ENCODE results near the gene ARHGAP31.
"Not testable (repeated sequence)": the region's sequence is repeated elsewhere in the genome, so short reads cannot be mapped to it uniquely, and the experiment has no call there.

ARHGAP31 gene, protein sequence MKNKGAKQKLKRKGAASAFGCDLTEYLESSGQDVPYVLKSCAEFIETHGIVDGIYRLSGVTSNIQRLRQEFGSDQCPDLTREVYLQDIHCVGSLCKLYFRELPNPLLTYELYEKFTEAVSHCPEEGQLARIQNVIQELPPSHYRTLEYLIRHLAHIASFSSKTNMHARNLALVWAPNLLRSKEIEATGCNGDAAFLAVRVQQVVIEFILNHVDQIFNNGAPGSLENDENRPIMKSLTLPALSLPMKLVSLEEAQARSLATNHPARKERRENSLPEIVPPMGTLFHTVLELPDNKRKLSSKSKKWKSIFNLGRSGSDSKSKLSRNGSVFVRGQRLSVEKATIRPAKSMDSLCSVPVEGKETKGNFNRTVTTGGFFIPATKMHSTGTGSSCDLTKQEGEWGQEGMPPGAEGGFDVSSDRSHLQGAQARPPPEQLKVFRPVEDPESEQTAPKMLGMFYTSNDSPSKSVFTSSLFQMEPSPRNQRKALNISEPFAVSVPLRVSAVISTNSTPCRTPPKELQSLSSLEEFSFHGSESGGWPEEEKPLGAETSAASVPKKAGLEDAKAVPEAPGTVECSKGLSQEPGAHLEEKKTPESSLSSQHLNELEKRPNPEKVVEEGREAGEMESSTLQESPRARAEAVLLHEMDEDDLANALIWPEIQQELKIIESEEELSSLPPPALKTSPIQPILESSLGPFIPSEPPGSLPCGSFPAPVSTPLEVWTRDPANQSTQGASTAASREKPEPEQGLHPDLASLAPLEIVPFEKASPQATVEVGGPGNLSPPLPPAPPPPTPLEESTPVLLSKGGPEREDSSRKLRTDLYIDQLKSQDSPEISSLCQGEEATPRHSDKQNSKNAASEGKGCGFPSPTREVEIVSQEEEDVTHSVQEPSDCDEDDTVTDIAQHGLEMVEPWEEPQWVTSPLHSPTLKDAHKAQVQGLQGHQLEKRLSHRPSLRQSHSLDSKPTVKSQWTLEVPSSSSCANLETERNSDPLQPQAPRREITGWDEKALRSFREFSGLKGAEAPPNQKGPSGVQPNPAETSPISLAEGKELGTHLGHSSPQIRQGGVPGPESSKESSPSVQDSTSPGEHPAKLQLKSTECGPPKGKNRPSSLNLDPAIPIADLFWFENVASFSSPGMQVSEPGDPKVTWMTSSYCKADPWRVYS (N-terminal part only)

DNA sequence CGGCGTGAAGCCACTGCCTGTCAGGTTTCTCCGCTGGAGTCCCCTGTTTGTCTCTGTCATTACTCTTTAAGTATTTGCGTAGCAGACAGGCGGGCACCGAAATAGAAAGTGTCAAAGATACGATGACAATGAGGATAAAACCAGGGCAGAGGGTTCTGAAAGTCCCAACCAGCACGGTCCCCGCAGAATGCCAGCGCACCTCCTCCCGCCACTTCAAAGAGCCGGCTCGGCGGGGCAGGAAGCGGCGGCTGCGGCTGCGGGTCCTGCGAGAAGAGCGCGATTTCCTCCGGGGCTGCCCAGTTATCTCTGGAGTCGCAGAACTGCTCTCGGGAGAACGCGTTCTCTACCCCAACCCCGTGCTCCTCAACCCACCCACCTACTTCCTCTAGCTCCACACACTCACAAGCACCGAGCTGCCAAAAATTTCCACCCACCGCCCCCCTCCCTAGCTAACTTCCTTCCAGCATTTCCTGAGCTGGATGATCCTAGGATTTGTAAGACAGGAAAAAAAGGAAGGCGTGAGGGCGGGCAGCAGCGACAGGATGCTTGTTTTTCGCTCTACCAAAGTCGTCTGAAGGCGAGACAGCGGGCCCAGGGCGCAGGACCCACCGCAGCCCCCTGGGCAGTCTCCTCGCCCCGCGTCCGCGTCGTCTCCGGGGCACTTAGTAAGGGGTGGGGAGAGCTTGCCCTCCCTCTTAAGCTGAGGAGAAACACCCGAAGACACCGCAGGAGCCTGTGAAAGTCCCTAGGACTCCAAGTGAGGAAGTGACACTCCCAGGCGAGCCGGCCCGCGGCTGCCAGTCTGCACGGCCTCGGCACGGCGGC, at the start of gene ARHGAP31:
TSS of gene ARHGAP31 (plus strand) at position 513 of the 825 bp plus-strand sequence. CDS start 522 bp downstream, outside the sequence.
- DNase-seq = peak; percentile 64

GRCh38 chr3:119245778-119246177, 48.4 kb upstream of the ARHGAP31 start:
- no peak for DNase-seq

DNA sequence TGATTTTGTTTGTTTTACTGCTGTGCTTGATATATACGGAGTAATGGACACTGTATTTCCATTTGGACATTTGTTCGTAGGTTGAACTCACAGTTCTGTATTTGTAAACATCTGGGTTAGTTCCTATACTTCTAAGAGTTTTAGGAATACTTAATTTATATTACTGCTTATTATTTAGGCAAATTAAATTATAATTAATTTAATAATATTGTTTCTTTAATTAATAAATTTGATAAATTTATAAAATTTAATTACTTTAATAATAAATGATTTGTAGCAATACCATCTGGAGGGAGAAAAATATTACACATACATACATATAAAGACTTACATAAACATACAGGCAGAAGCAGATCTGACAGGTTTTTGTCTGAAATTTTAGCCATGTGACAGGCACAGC, 39.0 kb upstream of the ARHGAP31 start:
- DNase-seq = no peak

DNA sequence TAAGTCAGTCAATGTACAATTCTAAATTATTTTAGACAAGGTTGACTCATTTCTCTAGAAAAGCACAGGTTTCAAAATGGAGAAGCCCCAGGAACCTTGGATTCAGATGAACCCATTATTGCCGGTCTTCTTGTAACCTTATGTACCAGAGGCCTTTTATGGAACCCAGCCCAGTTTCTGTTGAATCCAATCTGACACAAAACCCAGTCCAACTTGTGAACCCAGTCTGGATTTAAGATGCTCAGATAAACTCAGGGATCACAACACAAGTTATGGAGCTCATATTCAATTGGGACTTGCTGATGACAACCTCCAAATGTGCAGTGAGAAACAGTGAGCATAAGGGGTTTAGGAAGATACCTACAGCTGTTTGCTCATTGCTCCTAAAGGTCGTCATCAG, 37.1 kb upstream of the ARHGAP31 start:
- DNase-seq = no peak

GRCh38 chr3:119257654-119258410, 36.4 kb upstream of the ARHGAP31 start:
- peak; percentile 90 for DNase-seq

DNA sequence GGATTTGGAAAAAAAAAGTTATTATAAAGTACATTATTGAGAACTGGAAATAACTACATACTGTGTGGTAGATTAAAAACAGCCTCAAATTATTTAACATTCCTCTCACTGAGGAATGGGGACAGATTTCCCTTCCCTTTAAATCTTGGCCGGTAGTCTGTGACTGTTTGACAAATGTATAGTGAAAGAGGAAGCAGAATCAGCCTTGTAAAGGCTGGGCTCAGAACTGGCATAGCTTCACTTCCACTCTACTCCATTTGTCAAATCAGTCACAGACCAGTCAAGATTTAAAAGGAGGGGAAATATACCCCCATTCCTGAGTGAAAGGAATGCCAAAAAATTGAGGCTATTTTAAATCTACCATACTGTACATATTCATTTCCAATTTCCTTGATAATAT, 35.3 kb upstream of the ARHGAP31 start:
- peak; percentile 71 for DNase-seq

DNA sequence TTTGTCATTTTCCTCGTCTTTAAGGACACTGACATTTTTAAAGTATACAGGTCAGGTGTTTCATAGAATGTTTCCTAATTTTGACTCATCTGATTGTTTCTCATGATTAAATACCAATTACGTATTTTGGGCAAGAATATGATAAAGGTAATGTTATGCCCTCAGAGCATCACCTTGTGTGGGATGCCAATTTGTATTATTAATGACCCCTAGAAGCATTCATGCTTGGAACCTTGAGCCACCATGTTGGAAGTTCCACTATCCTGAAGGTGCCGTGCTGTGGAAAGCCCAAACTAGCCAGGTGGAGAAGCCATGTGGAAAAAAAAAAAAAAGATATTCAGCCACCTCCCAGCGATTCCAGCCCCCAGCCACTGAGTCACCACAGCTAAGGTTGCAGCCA, 34.4 kb upstream of the ARHGAP31 start:
- DNase-seq = no peak

DNA sequence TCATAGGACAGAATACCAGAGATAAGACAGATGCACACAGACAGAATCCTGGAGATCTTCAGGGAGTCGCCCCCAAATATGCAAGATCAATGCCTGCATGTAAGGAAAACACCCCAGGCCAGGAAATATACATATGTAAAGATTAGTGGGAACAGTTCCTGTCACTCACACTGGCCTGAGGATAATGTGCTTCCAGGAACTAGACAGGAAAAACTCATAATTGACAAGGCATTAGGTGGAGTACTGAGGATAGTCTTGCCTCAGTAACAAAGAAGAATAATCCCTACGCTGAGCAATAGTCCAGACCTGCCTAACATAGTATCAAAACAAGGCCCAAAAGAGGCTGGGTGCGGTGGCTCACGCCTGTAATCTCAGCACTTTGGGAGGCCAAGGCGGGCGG, 33.1 kb upstream of the ARHGAP31 start:
- DNase-seq = no peak

DNA sequence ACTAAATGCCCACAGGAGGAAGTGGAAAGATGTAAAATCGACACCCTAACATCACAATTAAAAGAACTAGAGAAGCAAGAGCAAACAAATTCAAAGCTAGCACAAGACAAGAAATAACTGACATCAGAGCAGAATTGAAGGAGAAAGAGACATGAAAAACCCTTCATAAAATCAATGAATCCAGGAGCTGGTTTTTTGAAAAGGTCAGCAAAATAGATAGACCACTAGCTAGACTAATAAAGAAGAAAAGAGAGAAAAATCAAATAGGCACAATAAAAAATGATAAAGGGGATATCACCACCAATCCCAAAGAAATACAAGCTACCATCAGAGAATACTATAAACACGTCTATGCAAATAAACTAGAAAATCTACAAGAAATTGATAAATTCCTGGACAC, 24.0 kb upstream of the ARHGAP31 start:
- not testable (repeated sequence) for DNase-seq

GRCh38 chr3:119276680-119277079, 17.5 kb upstream of the ARHGAP31 start:
- DNase-seq = no peak

- no peak for DNase-seq
These were observed 15.1 kb upstream of the ARHGAP31 start for GRCh38 chr3:119279101-119279554.

GRCh38 chr3:119279584-119280243, 14.5 kb upstream of the ARHGAP31 start:
- DNase-seq = no peak

DNA sequence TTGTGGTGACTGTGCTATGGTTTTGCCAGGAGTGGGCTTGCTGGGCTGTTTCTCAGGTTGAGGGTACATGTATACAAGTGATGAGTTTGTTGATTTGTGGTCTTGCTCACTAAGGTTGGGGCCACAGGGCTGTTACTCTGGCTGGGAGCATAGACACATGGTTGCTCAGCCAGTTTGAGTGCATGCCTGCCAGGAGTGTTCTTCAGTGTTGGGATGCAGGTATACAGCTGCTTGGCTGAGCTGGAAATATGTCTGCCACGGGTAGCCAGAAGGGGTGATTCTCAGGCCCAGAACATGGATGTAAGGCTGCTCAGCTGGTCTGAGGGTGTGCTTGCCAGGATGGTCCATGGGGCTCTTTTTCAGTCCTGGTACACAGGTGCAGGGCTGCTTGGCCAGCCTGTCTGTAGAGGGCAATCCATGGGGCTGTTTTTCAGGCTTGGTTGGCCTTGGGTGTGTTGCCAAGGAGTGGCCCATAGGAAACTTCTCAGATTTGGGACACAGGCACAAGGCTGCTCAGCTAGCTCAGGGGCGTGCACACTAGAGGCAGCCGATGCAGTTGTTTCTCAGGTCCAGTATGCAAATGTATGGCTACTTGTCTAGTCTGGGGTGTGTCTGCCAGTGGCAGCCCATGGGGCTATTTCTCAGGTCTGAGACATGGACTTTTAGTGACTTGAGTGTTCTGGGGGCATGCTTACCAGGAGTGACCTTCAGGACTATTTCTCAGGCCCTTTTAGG, 5.3 kb upstream of the ARHGAP31 start:
- no peak for DNase-seq

DNA sequence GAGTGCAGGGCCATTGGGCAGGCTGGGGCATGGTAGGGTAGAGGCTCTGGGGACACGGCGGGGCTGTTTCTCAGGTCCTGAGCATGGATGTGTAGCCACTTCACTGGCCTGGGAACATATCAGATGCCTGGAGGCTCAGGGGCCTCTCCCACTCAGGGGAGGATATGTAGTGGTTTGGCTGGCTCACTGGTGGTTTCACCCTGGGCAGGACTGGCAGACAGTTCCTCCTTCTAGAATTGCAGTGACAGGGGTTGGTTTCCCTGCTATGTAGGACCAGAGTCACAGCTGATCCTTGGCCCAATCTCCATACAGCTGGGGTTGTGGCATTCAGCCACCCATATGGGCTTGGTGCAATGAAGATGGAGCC, 4.8 kb upstream of the ARHGAP31 start:
- peak; percentile 52 for DNase-seq

GRCh38 chr3:119290613-119291012, 3.6 kb upstream of the ARHGAP31 start:
- no peak for DNase-seq

GRCh38 chr3:119291062-119291700, 3.0 kb upstream of the ARHGAP31 start:
- DNase-seq = no peak

GRCh38 chr3:119292666-119293065, 1.5 kb upstream of the ARHGAP31 start:
- DNase-seq = no peak

DNA sequence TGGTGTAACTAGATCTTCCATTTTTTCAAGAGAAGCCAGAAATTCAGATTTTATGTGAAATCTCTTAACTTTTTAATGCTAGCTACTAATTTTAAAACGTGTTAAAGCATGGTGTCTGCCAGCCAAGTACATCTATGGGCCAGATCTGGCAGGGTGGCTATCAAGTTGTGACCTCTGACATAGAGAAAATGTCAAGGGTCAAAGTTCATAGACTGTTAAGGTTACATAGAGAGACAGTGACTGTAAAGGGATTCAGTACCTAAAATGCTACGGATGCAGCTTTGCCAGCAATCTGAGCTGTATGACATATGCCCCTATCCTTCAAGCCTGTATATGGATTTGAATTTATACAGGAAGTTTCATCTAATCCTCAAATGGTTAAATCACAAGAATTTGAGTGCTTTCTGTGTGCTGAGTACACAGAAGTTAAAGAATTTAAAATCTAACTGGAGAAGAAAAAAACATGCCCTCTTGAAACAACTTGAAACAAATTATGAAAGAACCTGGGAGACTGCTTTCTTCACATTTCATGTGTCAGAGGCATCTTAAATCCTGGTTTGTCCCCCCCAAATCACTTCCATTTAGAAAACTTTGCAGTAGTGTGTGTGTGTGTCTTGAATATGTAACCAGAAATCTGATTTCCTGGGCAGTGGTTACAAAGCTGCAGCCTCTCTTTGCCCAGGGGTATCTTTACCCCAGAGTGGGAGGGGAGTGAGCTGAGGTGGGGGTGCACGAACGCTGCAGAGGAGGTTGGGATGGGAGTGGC, 895 bp upstream of the ARHGAP31 start:
- no peak for DNase-seq
